Sciatic nerve (tissue), 1 donor: ENCODE results near the gene SIX2. TPM values are rescaled to one million over a fixed set of nuclear protein-coding genes. Genes with fewer than 3 reads are reported as not detected.

Experiments used
- total RNA-seq: library from RNA; stranded (reverse); fragmentation: NEBNext Ultra II Directional; extraction: Animal tissue kit (Norgen Biotek cat#: 25700); gene quantifications from one replicate; pipeline ENCODE4 v1.2.1, GENCODE V29; 2021
- donor health status: DM: no; HTN: no; CAD: no.

SIX2 gene
- total RNA-seq, 1 donor from 2014 or later, result 3.6 TPM

Other genes starting within 250 kb of the SIX2 start
- not detected for gene SIX3, start 67.8 kb downstream of the SIX2 start, total RNA-seq